CD4-positive, alpha-beta memory T cell (primary cell): ENCODE measurements around the gene XPR1. TPM values are rescaled to one million over a fixed set of nuclear protein-coding genes. Genes with fewer than 3 reads are reported as not detected.

Experiments used
- CTCF ChIA-PET: fragments of 350-600 bp; sonication (Branson Sonifier 250); formaldehyde crosslinking; loops from one replicate; lab custom pipeline; 2021; ENCODE audit warnings: inconsistent platforms; ENCODE audit not compliant: partially characterized antibody; lab: Charles Lee
- POLR2A ChIA-PET: fragments of 350-600 bp; sonication (Branson Sonifier 250); formaldehyde crosslinking; loops from one replicate; lab custom pipeline; 2021; ENCODE audit not compliant: partially characterized antibody; lab: Charles Lee
- DNase-seq, 5 donors: peaks; one replicate each; pipeline versions ENCODE4 v3.0.0 to v3.0.0-alpha.2; 2020 to 2022; ENCODE audit warnings: mixed read lengths in 1 of 5
- H3K27ac ChIP-seq: one replicate; pipeline ENCODE4 v1.7.0; 2013; ENCODE audit warnings: low read depth, low read length
- H3K27me3 ChIP-seq: 2 replicates; pipeline ENCODE4 v1.7.0; 2013; ENCODE audit warnings: mild to moderate bottlenecking, low read length, moderate library complexity; ENCODE audit not compliant: insufficient read depth
- H3K36me3 ChIP-seq: 2 replicates; pipeline ENCODE4 v1.7.0; 2013; ENCODE audit warnings: mild to moderate bottlenecking, low read length, moderate library complexity; ENCODE audit not compliant: insufficient read depth
- H3K4me1 ChIP-seq: 2 replicates; pipeline ENCODE4 v1.7.0; 2013; ENCODE audit warnings: mild to moderate bottlenecking, low read length, moderate library complexity; ENCODE audit not compliant: insufficient read depth
- H3K4me3 ChIP-seq, 2 donors: one replicate each; pipeline ENCODE4 v1.7.0; 2013; ENCODE audit warnings: low read length in 2 of 2, mild to moderate bottlenecking in 1 of 2
- H3K9me3 ChIP-seq, 2 donors: one replicate each; pipeline ENCODE4 v1.7.0; 2013; ENCODE audit warnings: low read length in 2 of 2, control low read depth in 1 of 2; ENCODE audit not compliant: control insufficient read depth in 1 of 2
- H3K27ac Mint-ChIP-seq, 7 donors: one replicate each; pipeline ENCODE4 v1.8.0; 2020 to 2021; ENCODE audit warnings: mixed read lengths in 7 of 7, mild to moderate bottlenecking in 6 of 7, inconsistent platforms in 3 of 7, moderate library complexity in 3 of 7
- H3K27me3 Mint-ChIP-seq, 2 donors: one replicate each; pipeline ENCODE4 v1.8.0; 2020 to 2021; ENCODE audit warnings: mixed read lengths in 2 of 2
- H3K36me3 Mint-ChIP-seq, 2 donors: one replicate each; pipeline ENCODE4 v1.8.0; 2020 to 2021; ENCODE audit warnings: mixed read lengths in 2 of 2, inconsistent platforms in 1 of 2, mild to moderate bottlenecking in 1 of 2
- H3K4me1 Mint-ChIP-seq, 4 donors: one replicate each; pipeline ENCODE4 v1.8.0; 2020 to 2021; ENCODE audit warnings: mixed read lengths in 4 of 4, mild to moderate bottlenecking in 1 of 4
- H3K4me3 Mint-ChIP-seq, 8 donors: one replicate each; pipeline ENCODE4 v1.8.0; 2020 to 2021; ENCODE audit warnings: mixed read lengths in 8 of 8, mild to moderate bottlenecking in 7 of 8, moderate library complexity in 6 of 8, inconsistent platforms in 3 of 8
- H3K9me3 Mint-ChIP-seq, 8 donors: one replicate each; pipeline ENCODE4 v1.8.0; 2020 to 2021; ENCODE audit warnings: mixed read lengths in 8 of 8, mild to moderate bottlenecking in 5 of 8, inconsistent platforms in 3 of 8, moderate library complexity in 1 of 8
- intact Hi-C: fragments of 100-400 bp; cut with micrococcal nuclease; formaldehyde crosslinking; loops from one replicate; pipeline ENCODE4 v1.15.1; 2023
- polyA plus RNA-seq, 2 donors: library from polyadenylated mRNA; unstranded; fragments of 300-500 nt; fragmentation: Illumina TruSeq; gene quantifications; one replicate each; pipeline ENCODE4 v1.2.3, GENCODE V29; 2021
- total RNA-seq, 2 experiments: library from RNA; stranded (reverse); gene quantifications; one replicate each; pipeline ENCODE4 v1.2.3, GENCODE V29; 2021

XPR1 gene
- total and polyA plus RNA-seq, 4 experiments from 2014 or later, result 6.5 to 17.0 (median 12.6) TPM

DNA sequence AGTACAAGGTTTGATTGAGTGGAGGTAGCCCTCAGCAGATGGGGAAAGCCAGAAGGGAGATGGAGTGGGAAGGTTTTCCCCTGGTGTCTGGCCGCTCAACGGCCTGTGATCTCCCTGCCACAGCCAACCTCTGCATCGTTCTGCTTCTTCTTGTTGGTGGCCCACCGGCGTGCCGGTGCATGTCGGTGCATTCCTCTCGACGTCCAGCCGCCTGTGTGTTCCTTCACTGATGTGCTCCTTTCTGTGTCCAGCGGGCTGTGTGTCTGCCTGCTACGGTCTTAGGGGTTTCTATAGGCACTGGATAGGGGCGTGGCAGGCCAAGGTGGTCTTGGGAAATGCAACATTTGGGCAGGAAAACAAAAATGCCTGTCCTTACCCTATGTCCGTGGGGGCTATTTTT lies 101.0 kb downstream of the XPR1 start:
- no peak for DNase-seq
- ChIA-PET POLR2A (no interaction called here), CTCF (no interaction called here)
- H3K27me3 Mint-ChIP-seq, result no peaks in the 10 kb centered on the region
- Histone ChIP-seq H3K27ac (no peak overlapping the region), H3K4me1 (no peaks in the 10 kb centered on the region), H3K27me3 (no peaks in the 10 kb centered on the region), H3K9me3 (peaks cover 3 to 24% of the 10 kb centered on the region in 2 donors), H3K4me3 (no peak overlapping the region), H3K36me3 (no peaks in the 10 kb centered on the region)
- intact Hi-C loops, result no loop called here
- H3K27ac Mint-ChIP-seq, result no peak overlapping the region
- no peak overlapping the region for H3K4me3 Mint-ChIP-seq
- peaks cover 78 to 80% of the 10 kb centered on the region in 2 donors for H3K36me3 Mint-ChIP-seq
- peaks cover 0 to 6% (median 0%) of the 10 kb centered on the region in 4 donors for H3K4me1 Mint-ChIP-seq
- H3K9me3 Mint-ChIP-seq, result peaks cover 13 to 94% (median 82%) of the 10 kb centered on the region in 8 donors

GRCh38 chr1:180734366-180734765 lies 102.5 kb downstream of the XPR1 start:
- Mint-ChIP-seq H3K27me3 (no peaks in the 10 kb centered on the region), H3K4me3 (peak overlapping the region in 1 of 8 donors; percentile 53), H3K9me3 (peaks cover 13 to 92% (median 78%) of the 10 kb centered on the region in 8 donors), H3K36me3 (peaks cover 72 to 76% of the 10 kb centered on the region in 2 donors), H3K4me1 (peaks cover 0 to 6% (median 0%) of the 10 kb centered on the region in 4 donors), H3K27ac (no peak overlapping the region)
- ChIA-PET POLR2A (no interaction called here), CTCF (no interaction called here)
- Histone ChIP-seq H3K27me3 (no peaks in the 10 kb centered on the region), H3K36me3 (no peaks in the 10 kb centered on the region), H3K27ac (no peak overlapping the region), H3K9me3 (peaks cover 3 to 24% of the 10 kb centered on the region in 2 donors), H3K4me1 (no peaks in the 10 kb centered on the region), H3K4me3 (no peak overlapping the region)
- intact Hi-C loops, result no loop called here
- no peak for DNase-seq

DNA sequence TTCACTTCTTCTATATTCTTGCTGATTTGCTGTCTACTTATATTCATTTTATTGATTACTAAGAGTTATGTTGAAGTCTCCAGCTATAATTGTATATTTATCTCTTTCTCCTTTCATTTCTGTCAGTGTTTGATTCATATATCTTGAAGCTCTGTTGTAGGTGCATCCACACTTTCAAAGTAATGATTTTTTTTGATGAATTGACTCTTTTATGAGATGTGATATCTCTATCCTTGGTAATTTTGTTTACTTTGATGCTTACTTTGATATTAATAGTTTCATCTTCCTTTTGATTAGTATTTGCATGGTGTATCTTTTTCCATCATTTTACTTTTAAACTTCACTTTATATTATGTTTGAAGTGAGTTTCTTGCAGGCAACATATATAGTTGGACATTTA lies 110.8 kb downstream of the XPR1 start:
- no peak overlapping the region for H3K27ac ChIP-seq
- no peak for DNase-seq
- no peaks in the 10 kb centered on the region for H3K9me3 ChIP-seq
- Mint-ChIP-seq H3K9me3 (peaks cover 0 to 76% (median 59%) of the 10 kb centered on the region in 8 donors), H3K4me3 (no peak overlapping the region), H3K27ac (no peak overlapping the region), H3K27me3 (no peaks in the 10 kb centered on the region), H3K4me1 (peaks cover 0 to 15% (median 2%) of the 10 kb centered on the region in 4 donors), H3K36me3 (peaks cover 52 to 73% of the 10 kb centered on the region in 2 donors)
- H3K36me3 ChIP-seq, result no peaks in the 10 kb centered on the region
- H3K4me1 ChIP-seq, result no peaks in the 10 kb centered on the region
- POLR2A ChIA-PET, result no interaction called here
- H3K4me3 ChIP-seq, result no peak overlapping the region
- H3K27me3 ChIP-seq, result no peaks in the 10 kb centered on the region
- CTCF ChIA-PET, result no interaction called here
- intact Hi-C loops, result loop anchor here (10.0 kb wide), 1 partner anchor 48 kb away; no protein-coding TSS in a partner anchor

GRCh38 chr1:180743868-180744267 lies 112.0 kb downstream of the XPR1 start:
- Mint-ChIP-seq H3K4me1 (peaks cover 0 to 15% (median 2%) of the 10 kb centered on the region in 4 donors), H3K27me3 (no peaks in the 10 kb centered on the region), H3K4me3 (peak overlapping the region in 1 of 8 donors; percentile 14), H3K9me3 (peaks cover 0 to 68% (median 55%) of the 10 kb centered on the region in 8 donors), H3K27ac (no peak overlapping the region), H3K36me3 (peaks cover 49 to 66% of the 10 kb centered on the region in 2 donors)
- Histone ChIP-seq H3K36me3 (no peaks in the 10 kb centered on the region), H3K4me1 (no peaks in the 10 kb centered on the region), H3K9me3 (no peaks in the 10 kb centered on the region), H3K27ac (no peak overlapping the region), H3K4me3 (no peak overlapping the region), H3K27me3 (no peaks in the 10 kb centered on the region)
- CTCF ChIA-PET, result no interaction called here
- DNase-seq, result no peak
- POLR2A ChIA-PET, result no interaction called here
- intact Hi-C loops, result loop anchor here (10.0 kb wide), 1 partner anchor 49 kb away; no protein-coding TSS in a partner anchor

DNA sequence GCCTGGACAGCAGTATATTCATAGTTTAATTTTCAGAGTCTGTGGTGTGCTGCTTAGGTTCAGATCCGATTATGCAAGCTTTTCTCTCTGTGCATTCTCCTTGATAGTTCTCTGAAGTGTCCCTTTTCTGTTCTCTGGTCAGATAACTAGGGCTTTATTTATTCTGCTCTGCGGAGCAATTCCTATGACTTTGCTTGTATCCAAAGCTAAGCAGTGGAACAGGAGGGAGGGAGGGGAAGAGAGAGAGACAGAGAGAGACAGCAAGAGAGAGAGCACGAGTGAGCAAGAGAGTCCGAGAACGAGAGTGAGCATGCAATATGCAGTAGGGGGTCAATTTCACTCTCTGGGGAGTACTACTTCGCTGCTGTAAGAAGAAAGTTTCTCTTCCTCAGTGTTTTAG lies 113.3 kb downstream of the XPR1 start:
- intact Hi-C loops, result loop anchor here (10.0 kb wide), 1 partner anchor 50 kb away; no protein-coding TSS in a partner anchor
- Histone ChIP-seq H3K4me3 (no peak overlapping the region), H3K27me3 (no peaks in the 10 kb centered on the region), H3K27ac (no peak overlapping the region), H3K4me1 (no peaks in the 10 kb centered on the region), H3K9me3 (no peaks in the 10 kb centered on the region), H3K36me3 (no peaks in the 10 kb centered on the region)
- DNase-seq, result no peak
- peaks cover 0 to 15% (median 2%) of the 10 kb centered on the region in 4 donors for H3K4me1 Mint-ChIP-seq
- peak overlapping the region in 1 of 7 donors; percentile 48 for H3K27ac Mint-ChIP-seq
- POLR2A ChIA-PET, result no interaction called here
- peaks cover 2 to 57% (median 48%) of the 10 kb centered on the region in 8 donors for H3K9me3 Mint-ChIP-seq
- no peak overlapping the region for H3K4me3 Mint-ChIP-seq
- CTCF ChIA-PET, result no interaction called here
- peaks cover 41 to 57% of the 10 kb centered on the region in 2 donors for H3K36me3 Mint-ChIP-seq
- no peaks in the 10 kb centered on the region for H3K27me3 Mint-ChIP-seq

DNA sequence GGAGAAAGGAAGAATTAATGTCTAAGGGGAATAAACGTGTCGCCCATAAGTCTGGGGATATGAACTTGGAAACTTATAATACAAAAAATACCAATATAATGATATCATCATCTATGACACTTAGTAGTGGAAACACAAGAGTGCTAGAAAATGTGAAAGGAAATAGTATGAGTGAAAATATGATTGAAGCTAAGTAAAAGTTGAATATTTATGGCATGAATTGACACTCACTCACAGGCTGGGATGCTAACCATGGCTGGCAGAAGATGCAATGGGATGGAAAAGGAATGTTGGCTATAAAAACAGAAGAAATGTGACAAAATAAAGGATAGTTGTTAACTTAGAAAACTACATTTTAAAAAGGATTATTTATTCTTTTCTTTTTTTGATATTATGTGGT lies 120.1 kb downstream of the XPR1 start:
- POLR2A ChIA-PET, result no interaction called here
- Mint-ChIP-seq H3K9me3 (peaks cover 0 to 6% (median 2%) of the 10 kb centered on the region in 8 donors), H3K4me1 (peaks cover 0 to 6% (median 4%) of the 10 kb centered on the region in 4 donors), H3K27ac (no peak overlapping the region), H3K27me3 (no peaks in the 10 kb centered on the region), H3K4me3 (peak overlapping the region in 1 of 8 donors; percentile 15), H3K36me3 (peaks cover 19 to 25% of the 10 kb centered on the region in 2 donors)
- no peak for DNase-seq
- Histone ChIP-seq H3K4me1 (no peaks in the 10 kb centered on the region), H3K36me3 (no peaks in the 10 kb centered on the region), H3K27ac (no peak overlapping the region), H3K9me3 (no peaks in the 10 kb centered on the region), H3K4me3 (no peak overlapping the region), H3K27me3 (no peaks in the 10 kb centered on the region)
- CTCF ChIA-PET, result no interaction called here
- intact Hi-C loops, result no loop called here

DNA sequence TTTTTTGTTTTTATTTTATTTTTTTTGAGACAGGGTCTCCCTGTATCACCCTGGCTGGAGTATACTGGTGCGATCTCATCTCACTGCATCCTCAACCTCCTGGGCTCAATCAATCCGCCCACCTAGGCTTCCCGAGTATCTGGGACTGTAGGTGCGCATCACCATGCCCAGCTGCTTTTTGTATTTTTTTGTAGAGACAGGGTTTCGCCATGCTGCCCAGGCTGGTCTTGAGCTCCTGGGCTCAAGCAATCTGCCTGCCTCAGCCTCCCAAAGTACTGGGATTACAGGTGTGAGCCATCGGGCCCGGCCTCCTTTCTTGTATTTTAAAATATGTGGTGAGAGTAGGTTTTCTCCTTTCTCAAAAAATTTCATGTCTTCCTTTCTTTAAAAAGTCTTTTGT lies 122.6 kb downstream of the XPR1 start:
- H3K27me3 ChIP-seq, result no peaks in the 10 kb centered on the region
- ChIA-PET POLR2A (no interaction called here), CTCF (no interaction called here)
- Mint-ChIP-seq H3K27ac (no peak overlapping the region), H3K27me3 (no peaks in the 10 kb centered on the region), H3K4me1 (peaks cover 0 to 4% (median 4%) of the 10 kb centered on the region in 4 donors), H3K4me3 (no peak overlapping the region), H3K9me3 (peaks cover 0 to 10% (median 3%) of the 10 kb centered on the region in 8 donors), H3K36me3 (peaks cover 22 to 36% of the 10 kb centered on the region in 2 donors)
- intact Hi-C loops, result no loop called here
- H3K9me3 ChIP-seq, result no peaks in the 10 kb centered on the region
- no peak overlapping the region for H3K27ac ChIP-seq
- no peak overlapping the region for H3K4me3 ChIP-seq
- H3K4me1 ChIP-seq, result no peaks in the 10 kb centered on the region
- H3K36me3 ChIP-seq, result no peaks in the 10 kb centered on the region
- no peak for DNase-seq
